Measurements from ENCODE around the gene RFNG. TPM values are rescaled to one million over a fixed set of nuclear protein-coding genes. Genes with fewer than 3 reads are reported as not detected.

Gene RFNG
- total RNA-seq, 2 donors from 2014 or later, result 37.9 to 43.1 TPM

GRCh38 chr17:82008941-82009405 is 42.6 kb downstream of the RFNG start:
- no peak overlapping the region for H3K27ac ChIP-seq
- 93 to 100% methylated on average over 5 to 22 of the region's 28 CpGs for WGBS, 2 donors
- no peak for DNase-seq
- H3K9me3 ChIP-seq, result no peaks in the 10 kb centered on the region
- no peaks in the 10 kb centered on the region for H3K36me3 ChIP-seq (replicated peaks in 1 of 2; ENCODE audit: insufficient read depth in 1 of 2, low read depth in 2 of 2)
- TF ChIP-seq POLR2A (IDR thresholded peaks at IDR 0.05), result no peak
- TF ChIP-seq CTCF (IDR thresholded peaks at IDR 0.05), result no peak
- no peak overlapping the region for H3K4me3 ChIP-seq
- no peaks in the 10 kb centered on the region for H3K27me3 ChIP-seq
- ATAC-seq, result no peak
- intact Hi-C loops (cut with DNase I), result no loop called here
- no peaks in the 10 kb centered on the region for H3K4me1 ChIP-seq

GRCh38 chr17:82008258-82008940 is 43.2 kb downstream of the RFNG start:
- no peak for ATAC-seq

GRCh38 chr17:82007495-82008257 is 43.9 kb downstream of the RFNG start:
- DNase-seq (no peak), ATAC-seq (no peak)
- no peaks in the 10 kb centered on the region for H3K36me3 ChIP-seq (replicated peaks in 1 of 2; ENCODE audit: insufficient read depth in 1 of 2, low read depth in 2 of 2)
- H3K4me3 ChIP-seq, result no peak overlapping the region
- no peaks in the 10 kb centered on the region for H3K27me3 ChIP-seq
- WGBS, 2 donors, result 87 to 100% methylated on average over 1 to 27 of the region's 30 CpGs
- no peaks in the 10 kb centered on the region for H3K9me3 ChIP-seq
- H3K27ac ChIP-seq, result no peak overlapping the region
- H3K4me1 ChIP-seq, result no peaks in the 10 kb centered on the region
- intact Hi-C loops (cut with DNase I), result no loop called here
- no peak for TF ChIP-seq CTCF (IDR thresholded peaks at IDR 0.05)
- TF ChIP-seq POLR2A (IDR thresholded peaks at IDR 0.05), result no peak

More at GRCh38 chr17:82008258-82008940, 43.2 kb downstream of the RFNG start:
- 82 to 94% methylated on average over 15 to 25 of the region's 26 CpGs for WGBS, 2 donors
- Histone ChIP-seq H3K36me3 (replicated peaks in 1 of 2; ENCODE audit: insufficient read depth in 1 of 2, low read depth in 2 of 2) (no peaks in the 10 kb centered on the region), H3K4me3 (no peak overlapping the region), H3K27ac (no peak overlapping the region), H3K27me3 (no peaks in the 10 kb centered on the region), H3K4me1 (no peaks in the 10 kb centered on the region), H3K9me3 (no peaks in the 10 kb centered on the region)
- TF ChIP-seq CTCF (IDR thresholded peaks at IDR 0.05) (no peak), POLR2A (IDR thresholded peaks at IDR 0.05) (no peak)
- DNase-seq, result no peak
- intact Hi-C loops (cut with DNase I), result no loop called here

GRCh38 chr17:82007228-82007494 is 44.5 kb downstream of the RFNG start:
- Histone ChIP-seq H3K36me3 (replicated peaks in 1 of 2; ENCODE audit: insufficient read depth in 1 of 2, low read depth in 2 of 2) (no peaks in the 10 kb centered on the region), H3K9me3 (no peaks in the 10 kb centered on the region), H3K4me1 (no peaks in the 10 kb centered on the region), H3K27me3 (no peaks in the 10 kb centered on the region), H3K4me3 (no peak overlapping the region), H3K27ac (no peak overlapping the region)
- ATAC-seq, result no peak
- DNase-seq, result no peak
- intact Hi-C loops (cut with DNase I), result no loop called here
- WGBS, 2 donors, result 89 to 100% methylated on average over 1 to 6 of the region's 6 CpGs
- TF ChIP-seq POLR2A (IDR thresholded peaks at IDR 0.05) (no peak), CTCF (IDR thresholded peaks at IDR 0.05) (no peak)
